ENCODE data around the gene GPT2.

- TF ChIP-seq, protein P1, sequence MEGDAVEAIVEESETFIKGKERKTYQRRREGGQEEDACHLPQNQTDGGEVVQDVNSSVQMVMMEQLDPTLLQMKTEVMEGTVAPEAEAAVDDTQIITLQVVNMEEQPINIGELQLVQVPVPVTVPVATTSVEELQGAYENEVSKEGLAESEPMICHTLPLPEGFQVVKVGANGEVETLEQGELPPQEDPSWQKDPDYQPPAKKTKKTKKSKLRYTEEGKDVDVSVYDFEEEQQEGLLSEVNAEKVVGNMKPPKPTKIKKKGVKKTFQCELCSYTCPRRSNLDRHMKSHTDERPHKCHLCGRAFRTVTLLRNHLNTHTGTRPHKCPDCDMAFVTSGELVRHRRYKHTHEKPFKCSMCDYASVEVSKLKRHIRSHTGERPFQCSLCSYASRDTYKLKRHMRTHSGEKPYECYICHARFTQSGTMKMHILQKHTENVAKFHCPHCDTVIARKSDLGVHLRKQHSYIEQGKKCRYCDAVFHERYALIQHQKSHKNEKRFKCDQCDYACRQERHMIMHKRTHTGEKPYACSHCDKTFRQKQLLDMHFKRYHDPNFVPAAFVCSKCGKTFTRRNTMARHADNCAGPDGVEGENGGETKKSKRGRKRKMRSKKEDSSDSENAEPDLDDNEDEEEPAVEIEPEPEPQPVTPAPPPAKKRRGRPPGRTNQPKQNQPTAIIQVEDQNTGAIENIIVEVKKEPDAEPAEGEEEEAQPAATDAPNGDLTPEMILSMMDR (IDR thresholded peaks at IDR 0.05) = no peak
- TF ChIP-seq POLR2A (IDR thresholded peaks at IDR 0.05) (no peak), EP300 (IDR thresholded peaks at IDR 0.05) (no peak)
These were observed 32.0 kb upstream of the GPT2 start for GRCh38 chr16:46852130-46852529.

Data from tibial nerve (tissue), 4 donors.